ENCODE results near the gene HPN. TPM values are rescaled to one million over a fixed set of nuclear protein-coding genes. Genes with fewer than 3 reads are reported as not detected.
A peak's percentile ranks its signal among the peaks of the same experiment; 100 is the strongest.
"Not testable (repeated sequence)": the region's sequence is repeated elsewhere in the genome, so short reads cannot be mapped to it uniquely, and the experiment has no call there.

HPN gene
- polyA plus RNA-seq, 2 donors, result 0.04 to 0.16 TPM

DNA sequence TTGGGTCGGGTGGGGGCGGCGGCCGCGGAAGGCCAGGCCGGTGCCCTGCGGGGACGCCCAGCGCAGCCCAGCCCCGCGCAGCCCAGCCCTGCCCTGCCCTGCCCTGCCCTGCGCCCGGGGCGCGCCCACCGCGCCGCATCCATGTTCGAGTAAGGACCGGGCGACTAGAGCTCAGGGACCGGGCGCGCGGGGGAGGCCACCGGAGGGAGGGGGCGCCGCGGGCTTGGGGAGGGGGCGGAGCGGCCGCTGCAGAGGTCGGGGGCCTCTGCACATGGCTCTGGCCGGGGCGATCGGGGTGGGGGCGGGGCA lies 41.2 kb upstream of the HPN start:
- no peaks in the 10 kb centered on the region for H3K9me3 ChIP-seq (ENCODE audit: control insufficient read depth in 2 of 2, insufficient read depth in 1 of 2, low read depth in 1 of 2, low read length in 1 of 2)
- H3K36me3 ChIP-seq (ENCODE audit: control insufficient read depth in 2 of 2, insufficient read depth in 2 of 2, low read length in 1 of 2), result no peaks in the 10 kb centered on the region
- no peaks in the 10 kb centered on the region for H3K27me3 ChIP-seq (ENCODE audit: control insufficient read depth in 1 of 2, insufficient read depth in 2 of 2, low read length in 2 of 2)
- 0 to 1% methylated on average over 16 to 37 of the region's 37 CpGs for WGBS, 2 donors
- peak overlapping the region; percentile 57 to 65 for H3K4me3 ChIP-seq (ENCODE audit: low read depth in 1 of 2, low read length in 2 of 2)
- peaks cover 0 to 19% of the 10 kb centered on the region in 2 donors for H3K4me1 ChIP-seq (ENCODE audit: control insufficient read depth in 2 of 2, insufficient read depth in 2 of 2, low read length in 1 of 2)
- H3K27ac ChIP-seq (ENCODE audit: low read depth in 2 of 2, low read length in 1 of 2), result peak overlapping the region; percentile 89 to 94

DNA sequence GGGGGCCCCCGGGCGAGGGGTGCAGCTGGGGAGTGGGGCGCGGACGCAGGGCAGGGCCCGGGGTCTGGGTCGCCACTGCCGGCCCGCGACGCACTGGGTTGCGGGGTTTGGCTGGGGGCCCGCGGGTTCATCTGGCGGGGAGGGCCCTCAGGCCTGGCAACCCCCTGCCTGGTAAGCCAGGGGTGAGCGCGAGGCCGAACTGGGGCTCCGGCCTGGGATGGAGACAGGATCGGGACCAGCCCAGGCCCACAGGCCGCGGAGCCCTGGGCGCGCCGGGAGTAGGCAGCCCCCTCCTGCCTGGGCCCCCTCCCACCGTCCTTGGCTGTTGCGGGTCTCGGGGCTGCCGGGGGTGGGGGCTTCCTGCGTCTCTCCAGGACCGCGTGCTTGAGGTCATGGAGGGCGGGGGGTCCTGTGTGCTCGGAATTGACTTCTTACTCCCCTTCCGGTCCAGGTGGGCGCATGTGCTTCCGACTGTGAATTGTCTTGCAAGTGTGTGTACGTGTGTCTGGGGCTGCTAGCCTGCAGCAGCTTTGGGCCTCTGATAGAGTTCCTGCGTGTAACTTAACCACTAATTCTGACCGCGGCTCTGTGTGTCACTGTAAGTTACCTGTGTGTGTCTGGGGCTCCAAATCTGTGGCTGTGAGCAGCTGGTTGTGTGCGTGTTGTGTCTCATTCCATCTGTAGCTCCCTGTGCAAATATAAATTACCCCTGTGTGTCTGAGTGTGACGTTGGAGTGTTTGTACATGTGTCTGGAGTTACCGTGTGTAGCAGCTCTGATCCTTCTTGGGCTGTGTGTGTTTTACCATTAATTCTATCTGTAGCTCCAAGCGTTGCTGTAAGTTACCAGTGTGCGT lies 40.6 kb upstream of the HPN start:
- Histone ChIP-seq H3K9me3 (ENCODE audit: control insufficient read depth in 2 of 2, insufficient read depth in 1 of 2, low read depth in 1 of 2, low read length in 1 of 2) (no peaks in the 10 kb centered on the region), H3K4me3 (ENCODE audit: low read depth in 1 of 2, low read length in 2 of 2) (peak overlapping the region; percentile 57 to 65), H3K27me3 (ENCODE audit: control insufficient read depth in 1 of 2, insufficient read depth in 2 of 2, low read length in 2 of 2) (no peaks in the 10 kb centered on the region), H3K27ac (ENCODE audit: low read depth in 2 of 2, low read length in 1 of 2) (peak overlapping the region; percentile 89 to 94), H3K4me1 (ENCODE audit: control insufficient read depth in 2 of 2, insufficient read depth in 2 of 2, low read length in 1 of 2) (peaks cover 0 to 19% of the 10 kb centered on the region in 2 donors), H3K36me3 (ENCODE audit: control insufficient read depth in 2 of 2, insufficient read depth in 2 of 2, low read length in 1 of 2) (no peaks in the 10 kb centered on the region)
- WGBS, 2 donors, result 1 to 2% methylated on average over 32 to 46 of the region's 46 CpGs

DNA sequence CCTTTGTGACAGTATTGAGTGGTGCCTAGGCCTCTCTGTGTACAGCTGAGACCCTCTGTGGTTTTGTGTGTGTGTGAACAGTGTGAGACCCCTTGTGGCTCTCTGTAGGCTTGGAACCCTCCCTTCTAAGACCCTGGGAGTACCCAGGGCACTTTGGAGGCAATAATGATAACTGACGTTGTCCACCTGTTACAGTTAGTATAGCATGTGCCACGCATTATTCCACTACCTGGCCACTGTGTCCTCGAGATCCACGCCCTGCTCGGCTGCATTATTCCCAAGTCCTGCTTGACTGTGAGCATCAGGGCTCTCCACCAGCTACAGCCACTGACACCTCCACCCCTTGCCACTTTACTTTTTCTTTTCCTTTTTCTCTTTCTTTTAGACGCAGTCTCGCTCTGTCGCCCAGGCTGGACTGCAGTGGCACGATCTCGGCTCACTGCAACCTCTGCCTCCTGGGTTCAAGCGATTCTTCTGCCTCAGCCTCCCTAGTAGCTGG lies 39.4 kb upstream of the HPN start:
- Histone ChIP-seq H3K36me3 (ENCODE audit: control insufficient read depth in 2 of 2, insufficient read depth in 2 of 2, low read length in 1 of 2) (no peaks in the 10 kb centered on the region), H3K4me3 (ENCODE audit: low read depth in 1 of 2, low read length in 2 of 2) (no peak overlapping the region), H3K27me3 (ENCODE audit: control insufficient read depth in 1 of 2, insufficient read depth in 2 of 2, low read length in 2 of 2) (no peaks in the 10 kb centered on the region), H3K9me3 (ENCODE audit: control insufficient read depth in 2 of 2, insufficient read depth in 1 of 2, low read depth in 1 of 2, low read length in 1 of 2) (no peaks in the 10 kb centered on the region), H3K27ac (ENCODE audit: low read depth in 2 of 2, low read length in 1 of 2) (no peak overlapping the region), H3K4me1 (ENCODE audit: control insufficient read depth in 2 of 2, insufficient read depth in 2 of 2, low read length in 1 of 2) (peaks cover 0 to 19% of the 10 kb centered on the region in 2 donors)
- 84 to 88% methylated on average over 11 of the region's 11 CpGs for WGBS, 2 donors

DNA sequence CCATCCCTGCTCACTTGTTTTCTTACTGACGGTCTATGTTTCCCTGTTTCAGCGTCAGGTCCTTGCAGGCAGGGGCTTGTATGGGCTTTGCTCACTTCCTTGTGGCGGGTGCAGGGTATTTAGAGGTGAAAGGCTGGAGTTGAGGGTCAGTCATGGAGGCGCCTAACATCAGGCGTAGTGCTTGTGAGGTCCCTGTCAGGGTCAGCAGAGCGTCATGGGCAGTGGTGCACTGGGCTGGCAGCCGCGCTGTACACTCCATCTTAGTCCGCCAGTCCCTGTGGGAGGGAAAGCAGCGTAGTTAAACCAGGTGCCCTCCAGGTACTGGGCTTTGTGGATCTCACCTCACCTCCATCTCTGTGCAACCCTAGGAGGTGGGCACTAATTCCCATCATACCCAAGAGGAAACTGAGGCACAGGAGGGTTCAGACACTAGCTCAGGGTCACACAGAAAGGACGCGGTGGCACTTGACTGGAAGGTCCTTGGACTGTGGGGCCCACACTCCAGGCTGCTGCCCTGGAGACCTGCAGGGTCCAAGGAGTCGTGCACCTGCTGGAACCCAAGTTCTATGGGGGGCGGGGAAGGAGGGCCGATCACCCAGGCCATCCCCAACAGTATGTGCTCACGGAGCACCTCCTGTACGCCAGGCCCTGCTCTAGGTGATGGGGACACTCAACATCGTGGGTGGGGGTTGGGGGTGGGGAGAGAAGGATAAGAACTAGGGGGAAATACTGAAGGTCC lies 36.8 kb upstream of the HPN start:
- peaks cover 0 to 4% of the 10 kb centered on the region in 2 donors for H3K36me3 ChIP-seq (ENCODE audit: control insufficient read depth in 2 of 2, insufficient read depth in 2 of 2, low read length in 1 of 2)
- H3K4me1 ChIP-seq (ENCODE audit: control insufficient read depth in 2 of 2, insufficient read depth in 2 of 2, low read length in 1 of 2), result peaks cover 0 to 14% of the 10 kb centered on the region in 2 donors
- WGBS, 2 donors, result 82 to 90% methylated on average over 18 of the region's 18 CpGs

DNA sequence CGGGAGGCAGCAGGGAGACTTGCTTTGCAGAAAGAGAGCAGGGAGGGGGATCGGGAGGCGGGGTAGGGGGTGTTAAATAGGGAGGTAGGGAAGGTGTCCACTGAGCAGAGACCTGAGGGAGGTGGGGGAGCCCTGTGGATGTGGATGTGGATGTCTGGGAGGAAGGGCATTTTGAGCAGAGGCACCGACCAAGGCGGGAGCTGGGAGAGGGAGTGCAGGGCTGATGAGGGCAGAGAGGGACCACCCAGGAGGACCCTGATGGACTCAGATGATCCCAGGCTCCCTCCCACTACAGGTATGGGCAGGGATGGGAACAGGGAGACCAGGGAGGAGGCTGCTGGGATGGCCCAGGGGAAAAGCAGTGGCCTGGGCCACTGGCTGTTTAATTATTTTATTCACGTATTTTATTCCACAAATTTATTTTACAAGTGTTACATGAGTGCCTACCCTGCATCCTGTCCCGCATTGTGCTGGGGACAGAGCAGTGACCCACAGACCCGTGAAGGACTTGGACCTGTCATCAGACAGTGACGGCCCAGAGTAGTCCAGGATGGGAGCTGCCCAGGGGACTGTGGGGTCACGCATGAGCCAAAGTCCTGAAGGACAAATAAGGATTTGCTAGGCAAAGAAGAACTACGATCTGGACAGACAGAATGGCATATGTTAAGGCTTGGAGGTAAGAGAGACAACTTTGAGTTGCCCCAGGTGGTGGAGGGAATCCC lies 36.1 kb upstream of the HPN start:
- Histone ChIP-seq H3K27me3 (ENCODE audit: control insufficient read depth in 1 of 2, insufficient read depth in 2 of 2, low read length in 2 of 2) (no peaks in the 10 kb centered on the region), H3K27ac (ENCODE audit: low read depth in 2 of 2, low read length in 1 of 2) (no peak overlapping the region), H3K36me3 (ENCODE audit: control insufficient read depth in 2 of 2, insufficient read depth in 2 of 2, low read length in 1 of 2) (peaks cover 0 to 10% of the 10 kb centered on the region in 2 donors), H3K9me3 (ENCODE audit: control insufficient read depth in 2 of 2, insufficient read depth in 1 of 2, low read depth in 1 of 2, low read length in 1 of 2) (no peaks in the 10 kb centered on the region), H3K4me3 (ENCODE audit: low read depth in 1 of 2, low read length in 2 of 2) (no peak overlapping the region), H3K4me1 (ENCODE audit: control insufficient read depth in 2 of 2, insufficient read depth in 2 of 2, low read length in 1 of 2) (peaks cover 0 to 14% of the 10 kb centered on the region in 2 donors)
- WGBS, 2 donors, result 84 to 88% methylated on average over 11 of the region's 11 CpGs

More for the DNA sequence above, 36.8 kb upstream of the HPN start:
- no peaks in the 10 kb centered on the region for H3K27me3 ChIP-seq (ENCODE audit: control insufficient read depth in 1 of 2, insufficient read depth in 2 of 2, low read length in 2 of 2)
- H3K27ac ChIP-seq (ENCODE audit: low read depth in 2 of 2, low read length in 1 of 2), result no peak overlapping the region
- no peaks in the 10 kb centered on the region for H3K9me3 ChIP-seq (ENCODE audit: control insufficient read depth in 2 of 2, insufficient read depth in 1 of 2, low read depth in 1 of 2, low read length in 1 of 2)
- H3K4me3 ChIP-seq (ENCODE audit: low read depth in 1 of 2, low read length in 2 of 2), result no peak overlapping the region

DNA sequence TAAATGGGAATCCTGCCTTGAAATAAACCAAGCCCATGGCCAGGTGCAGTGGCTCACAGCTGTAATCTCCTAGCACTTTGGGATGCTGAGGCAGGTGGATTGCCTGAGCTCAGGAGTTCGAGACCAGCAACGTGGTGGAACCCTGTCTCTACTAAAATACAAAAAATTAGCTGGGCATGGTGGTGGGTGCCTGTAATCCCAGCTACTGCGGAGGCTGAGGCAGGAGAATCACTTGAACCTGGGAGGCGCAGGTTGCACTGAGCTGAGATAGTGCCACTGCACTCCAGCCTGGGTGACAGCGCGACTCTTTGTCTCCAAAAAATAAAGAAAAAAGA lies 35.5 kb upstream of the HPN start:
- H3K27me3 ChIP-seq (ENCODE audit: control insufficient read depth in 1 of 2, insufficient read depth in 2 of 2, low read length in 2 of 2); H3K27ac ChIP-seq (ENCODE audit: low read depth in 2 of 2, low read length in 1 of 2); H3K9me3 ChIP-seq (ENCODE audit: control insufficient read depth in 2 of 2, insufficient read depth in 1 of 2, low read depth in 1 of 2, low read length in 1 of 2); H3K4me3 ChIP-seq (ENCODE audit: low read depth in 1 of 2, low read length in 2 of 2): not testable (repeated sequence)
- H3K4me1 ChIP-seq (ENCODE audit: control insufficient read depth in 2 of 2, insufficient read depth in 2 of 2, low read length in 1 of 2), result peaks cover 0 to 13% of the 10 kb centered on the region in 2 donors
- peaks cover 0 to 10% of the 10 kb centered on the region in 2 donors for H3K36me3 ChIP-seq (ENCODE audit: control insufficient read depth in 2 of 2, insufficient read depth in 2 of 2, low read length in 1 of 2)
- 80 to 91% methylated on average over 6 of the region's 6 CpGs for WGBS, 2 donors

DNA sequence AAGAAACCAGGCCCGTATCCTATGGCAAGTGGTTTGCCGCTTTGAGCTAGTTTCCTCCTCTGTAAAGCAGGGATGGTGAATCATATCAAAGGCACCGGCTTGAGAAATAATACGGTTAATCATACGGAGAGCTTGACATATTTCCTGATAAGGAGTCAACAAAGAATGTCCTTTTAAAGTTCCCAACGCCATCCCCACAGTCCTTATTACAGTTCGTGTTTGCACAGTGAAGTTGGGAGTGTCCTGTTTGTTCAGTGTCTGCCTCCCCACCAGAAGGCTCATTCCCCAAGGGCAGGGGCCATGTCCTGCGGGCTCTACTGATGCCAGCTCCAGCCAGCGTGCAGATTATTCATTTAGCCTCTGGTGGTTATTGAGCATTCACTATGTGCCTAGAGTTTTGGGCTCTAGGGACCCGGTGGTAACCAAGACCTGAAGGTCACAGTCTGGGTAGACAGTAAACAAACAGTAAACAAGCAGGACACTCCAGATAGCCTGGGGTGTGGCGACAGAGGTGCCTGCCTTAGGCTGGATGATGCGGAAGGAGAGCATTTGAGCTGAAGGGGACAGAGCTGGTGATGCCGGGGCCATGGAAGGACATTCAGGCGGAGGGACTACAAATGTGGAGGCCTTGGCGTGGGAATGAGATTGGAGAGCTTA lies 35.1 kb upstream of the HPN start:
- Histone ChIP-seq H3K4me3 (ENCODE audit: low read depth in 1 of 2, low read length in 2 of 2) (no peak overlapping the region), H3K27ac (ENCODE audit: low read depth in 2 of 2, low read length in 1 of 2) (peak overlapping the region in 1 of 2 donors; percentile 47), H3K4me1 (ENCODE audit: control insufficient read depth in 2 of 2, insufficient read depth in 2 of 2, low read length in 1 of 2) (peaks cover 0 to 11% of the 10 kb centered on the region in 2 donors), H3K9me3 (ENCODE audit: control insufficient read depth in 2 of 2, insufficient read depth in 1 of 2, low read depth in 1 of 2, low read length in 1 of 2) (no peaks in the 10 kb centered on the region), H3K36me3 (ENCODE audit: control insufficient read depth in 2 of 2, insufficient read depth in 2 of 2, low read length in 1 of 2) (peaks cover 0 to 10% of the 10 kb centered on the region in 2 donors), H3K27me3 (ENCODE audit: control insufficient read depth in 1 of 2, insufficient read depth in 2 of 2, low read length in 2 of 2) (no peaks in the 10 kb centered on the region)
- 59 to 74% methylated on average over 15 of the region's 15 CpGs for WGBS, 2 donors

DNA sequence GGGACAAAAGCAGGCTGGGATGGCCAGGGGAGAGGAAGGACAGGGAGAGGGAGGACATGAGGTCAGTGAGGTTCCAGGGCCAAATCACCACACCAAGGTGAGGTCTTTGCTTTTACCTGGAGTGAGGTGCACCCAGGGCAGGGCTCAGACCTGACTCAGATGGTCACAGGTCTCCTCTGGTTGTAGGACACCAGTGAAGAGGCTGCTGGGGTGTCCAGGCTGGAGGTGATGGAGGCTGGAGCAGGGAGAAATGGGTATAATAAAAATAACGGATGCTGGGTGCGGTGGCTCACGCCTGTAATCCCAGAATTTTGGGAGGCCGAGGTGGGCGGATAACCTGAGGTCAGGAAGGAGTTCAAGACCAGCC lies 34.5 kb upstream of the HPN start:
- no peak overlapping the region for H3K4me3 ChIP-seq (ENCODE audit: low read depth in 1 of 2, low read length in 2 of 2)
- peak overlapping the region in 1 of 2 donors; percentile 47 for H3K27ac ChIP-seq (ENCODE audit: low read depth in 2 of 2, low read length in 1 of 2)
- H3K27me3 ChIP-seq (ENCODE audit: control insufficient read depth in 1 of 2, insufficient read depth in 2 of 2, low read length in 2 of 2), result no peaks in the 10 kb centered on the region
- peaks cover 0 to 10% of the 10 kb centered on the region in 2 donors for H3K36me3 ChIP-seq (ENCODE audit: control insufficient read depth in 2 of 2, insufficient read depth in 2 of 2, low read length in 1 of 2)
- peaks cover 0 to 8% of the 10 kb centered on the region in 2 donors for H3K4me1 ChIP-seq (ENCODE audit: control insufficient read depth in 2 of 2, insufficient read depth in 2 of 2, low read length in 1 of 2)
- no peaks in the 10 kb centered on the region for H3K9me3 ChIP-seq (ENCODE audit: control insufficient read depth in 2 of 2, insufficient read depth in 1 of 2, low read depth in 1 of 2, low read length in 1 of 2)
- WGBS, 2 donors, result 92 to 94% methylated on average over 5 of the region's 5 CpGs

DNA sequence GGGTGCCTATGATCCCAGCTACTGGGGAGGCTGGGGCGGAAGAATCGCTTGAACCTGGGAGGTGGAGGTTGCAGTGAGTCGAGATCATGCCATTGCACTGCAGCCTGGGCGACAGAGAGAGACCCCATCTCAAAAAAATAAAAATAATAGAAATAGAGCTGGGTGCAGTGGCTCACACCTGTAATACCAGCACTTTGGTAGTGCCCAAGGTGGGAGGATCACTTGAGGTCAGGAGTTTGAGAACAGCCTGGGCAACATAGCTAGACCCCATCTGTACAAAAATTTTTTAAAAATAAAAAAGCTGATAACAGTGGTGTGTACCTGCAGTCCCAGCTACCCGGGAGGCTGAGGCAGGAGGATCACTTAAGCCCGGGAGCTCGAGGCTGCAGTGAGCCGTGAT lies 34.1 kb upstream of the HPN start:
- H3K27ac ChIP-seq (ENCODE audit: low read depth in 2 of 2, low read length in 1 of 2); H3K4me3 ChIP-seq (ENCODE audit: low read depth in 1 of 2, low read length in 2 of 2); H3K4me1 ChIP-seq (ENCODE audit: control insufficient read depth in 2 of 2, insufficient read depth in 2 of 2, low read length in 1 of 2); H3K9me3 ChIP-seq (ENCODE audit: control insufficient read depth in 2 of 2, insufficient read depth in 1 of 2, low read depth in 1 of 2, low read length in 1 of 2); H3K27me3 ChIP-seq (ENCODE audit: control insufficient read depth in 1 of 2, insufficient read depth in 2 of 2, low read length in 2 of 2): not testable (repeated sequence)
- peaks cover 0 to 10% of the 10 kb centered on the region in 2 donors for H3K36me3 ChIP-seq (ENCODE audit: control insufficient read depth in 2 of 2, insufficient read depth in 2 of 2, low read length in 1 of 2)
- WGBS, 2 donors, result 97 to 98% methylated on average over 8 of the region's 8 CpGs

All from esophagus (tissue), 2 donors.